ENCODE results near the gene NFIB. TPM values are rescaled to one million over a fixed set of nuclear protein-coding genes. Genes with fewer than 3 reads are reported as not detected.

The NFIB gene
- total and polyA plus RNA-seq, 8 donors, result 6.7 to 624 (median 71.4) TPM

GRCh38 chr9:14112226-14112625, 201.7 kb downstream of the NFIB start:
- Histone ChIP-seq H3K4me3 (no peak overlapping the region), H3K27ac (no peak overlapping the region), H3K4me1 (peaks cover 0 to 11% (median 0%) of the 10 kb centered on the region in 4 donors), H3K36me3 (peaks cover 10 to 60% (median 48%) of the 10 kb centered on the region in 4 donors), H3K9me3 (no peaks in the 10 kb centered on the region), H3K27me3 (no peaks in the 10 kb centered on the region)
- no peak for DNase-seq
- TF ChIP-seq POLR2A (IDR thresholded peaks at IDR 0.05), result no peak
- TF ChIP-seq CTCF (IDR thresholded peaks at IDR 0.05), result no peak
- no peak for TF ChIP-seq POLR2AphosphoS5 (IDR thresholded peaks at IDR 0.05)
- WGBS, 5 donors, result 90 to 93% (median 92%) methylated on average over 6 of the region's 6 CpGs
- intact Hi-C loops (cut with DNase I; ENCODE audit: low total_unique reads), result no loop called here

GRCh38 chr9:14111696-14112095, 202.2 kb downstream of the NFIB start:
- 94 to 100% (median 95%) methylated on average over 1 of the region's 1 CpG for WGBS, 5 donors
- H3K4me1 ChIP-seq, result peaks cover 0 to 16% (median 2%) of the 10 kb centered on the region in 4 donors
- intact Hi-C loops (cut with DNase I; ENCODE audit: low total_unique reads), result no loop called here

GRCh38 chr9:14107977-14108376, 206.0 kb downstream of the NFIB start:
- no peaks in the 10 kb centered on the region for H3K27me3 ChIP-seq
- H3K4me1 ChIP-seq, result peaks cover 0 to 34% (median 7%) of the 10 kb centered on the region in 4 donors
- peak in 1 of 2 donors; percentile 79 for DNase-seq
- peaks cover 0 to 20% (median 10%) of the 10 kb centered on the region in 4 donors for H3K36me3 ChIP-seq
- TF ChIP-seq POLR2AphosphoS5 (IDR thresholded peaks at IDR 0.05) (peak; percentile 21 to 79 (median 62)), EP300 (IDR thresholded peaks at IDR 0.05) (no peak)
- peak overlapping the region in 4 of 5 donors; percentile 27 to 79 (median 72) for H3K27ac ChIP-seq
- intact Hi-C loops (cut with DNase I; ENCODE audit: low total_unique reads), result no loop called here
- no peaks in the 10 kb centered on the region for H3K9me3 ChIP-seq
- 21 to 45% (median 32%) methylated on average over 3 of the region's 3 CpGs for WGBS, 5 donors
- H3K4me3 ChIP-seq, result no peak overlapping the region

More at GRCh38 chr9:14111696-14112095, 202.2 kb downstream of the NFIB start:
- H3K4me3 ChIP-seq, result no peak overlapping the region
- no peaks in the 10 kb centered on the region for H3K27me3 ChIP-seq
- no peak overlapping the region for H3K27ac ChIP-seq
- H3K9me3 ChIP-seq, result no peaks in the 10 kb centered on the region
- peaks cover 10 to 55% (median 44%) of the 10 kb centered on the region in 4 donors for H3K36me3 ChIP-seq
- DNase-seq, result no peak
- no peak for TF ChIP-seq POLR2AphosphoS5 (IDR thresholded peaks at IDR 0.05)
- TF ChIP-seq EP300 (IDR thresholded peaks at IDR 0.05), result no peak
- no peak for TF ChIP-seq POLR2A (IDR thresholded peaks at IDR 0.05)
- no peak for TF ChIP-seq CTCF (IDR thresholded peaks at IDR 0.05)

- peaks cover 0 to 15% (median 5%) of the 10 kb centered on the region in 4 donors for H3K36me3 ChIP-seq
- peaks cover 0 to 39% (median 10%) of the 10 kb centered on the region in 4 donors for H3K4me1 ChIP-seq
- H3K27me3 ChIP-seq, result no peaks in the 10 kb centered on the region
- no peak overlapping the region for H3K4me3 ChIP-seq
- TF ChIP-seq EP300 (IDR thresholded peaks at IDR 0.05) (no peak), POLR2A (IDR thresholded peaks at IDR 0.05) (no peak)
- H3K27ac ChIP-seq, result peak overlapping the region; percentile 27 to 79 (median 74)
- intact Hi-C loops (cut with DNase I; ENCODE audit: low total_unique reads), result no loop called here
- H3K9me3 ChIP-seq, result no peaks in the 10 kb centered on the region
- DNase-seq, result no peak
Measured at GRCh38 chr9:14107495-14107894, 206.4 kb downstream of the NFIB start.

GRCh38 chr9:14106699-14107098, 207.2 kb downstream of the NFIB start:
- Histone ChIP-seq H3K36me3 (peaks cover 0 to 7% (median under 1%) of the 10 kb centered on the region in 4 donors), H3K4me3 (no peak overlapping the region), H3K27ac (peak overlapping the region in 4 of 5 donors; percentile 27 to 79 (median 72)), H3K9me3 (no peaks in the 10 kb centered on the region), H3K27me3 (no peaks in the 10 kb centered on the region), H3K4me1 (peaks cover 0 to 44% (median 12%) of the 10 kb centered on the region in 4 donors)
- WGBS, 5 donors, result 31 to 57% (median 42%) methylated on average over 2 of the region's 2 CpGs
- TF ChIP-seq CTCF (IDR thresholded peaks at IDR 0.05), result no peak
- TF ChIP-seq POLR2A (IDR thresholded peaks at IDR 0.05), result no peak
- TF ChIP-seq POLR2AphosphoS5 (IDR thresholded peaks at IDR 0.05), result no peak
- TF ChIP-seq EP300 (IDR thresholded peaks at IDR 0.05), result no peak
- intact Hi-C loops (cut with DNase I; ENCODE audit: low total_unique reads), result no loop called here
- no peak for DNase-seq

All from stomach (tissue), 9 donors.